Karpas-422 (cell line): ENCODE data around the gene DPYD. TPM values are rescaled to one million over a fixed set of nuclear protein-coding genes. Genes with fewer than 3 reads are reported as not detected.
A peak's percentile ranks its signal among the peaks of the same experiment; 100 is the strongest.

ENCODE experiments used
- DNase-seq: peaks from one replicate; pipeline ENCODE4 v3.0.0-alpha.2; 2015
- H2AFZ ChIP-seq: fragments of 200-600 bp; sonication (generic); 2 replicates; pipeline ENCODE4 v1.6.1; 2014; ENCODE audit warnings: antibody characterized with exemption, low read length, mixed read lengths
- H3K27ac ChIP-seq: fragments of 200-600 bp; sonication (generic); 2 replicates; pipeline ENCODE4 v1.5.1; 2014; ENCODE audit warnings: mild to moderate bottlenecking, low read length, moderate library complexity
- H3K27me3 ChIP-seq: fragments of 200-600 bp; sonication (generic); 2 replicates; pipeline ENCODE4 v1.6.1; 2014; ENCODE audit warnings: low read length, mixed read lengths
- H3K36me3 ChIP-seq: fragments of 200-600 bp; sonication (generic); 2 replicates; pipeline ENCODE4 v1.6.1; 2014; ENCODE audit warnings: low read length, mixed read lengths; ENCODE audit not compliant: insufficient read depth
- H3K4me1 ChIP-seq: fragments of 200-600 bp; sonication (generic); 2 replicates; pipeline ENCODE4 v1.6.1; 2014; ENCODE audit warnings: mild to moderate bottlenecking, low read length, mixed read lengths
- H3K4me2 ChIP-seq: fragments of 200-600 bp; sonication (generic); 2 replicates; pipeline ENCODE4 v1.6.1; 2014; ENCODE audit warnings: low read length, low read depth, mild to moderate bottlenecking; ENCODE audit not compliant: poor library complexity, severe bottlenecking
- H3K4me3 ChIP-seq: fragments of 200-600 bp; sonication (generic); 2 replicates; pipeline ENCODE4 v1.5.1; 2014; ENCODE audit warnings: mild to moderate bottlenecking, antibody characterized with exemption, low read length, mixed read lengths
- H3K79me2 ChIP-seq: fragments of 200-600 bp; sonication (generic); 2 replicates; pipeline ENCODE4 v1.6.1; 2014; ENCODE audit warnings: mild to moderate bottlenecking, low read length, mixed read lengths
- H3K9ac ChIP-seq: fragments of 200-600 bp; sonication (generic); 2 replicates; pipeline ENCODE4 v1.6.0; 2014; ENCODE audit warnings: low read length
- H3K9me2 ChIP-seq: fragments of 200-600 bp; sonication (generic), shearing (Covaris generic); replicated peaks from 2 replicates; pipeline ENCODE4 v1.6.0; 2014; ENCODE audit warnings: mild to moderate bottlenecking, low read length, moderate library complexity; ENCODE audit not compliant: insufficient read depth
- H3K9me3 ChIP-seq: fragments of 300-700, 200-600 bp; sonication (generic); 2 replicates; pipeline ENCODE4 v1.6.1; 2014; ENCODE audit warnings: low read length, mixed read lengths
- H4K20me1 ChIP-seq: fragments of 200-600 bp; sonication (generic); 2 replicates; pipeline ENCODE4 v1.6.1; 2014; ENCODE audit warnings: mild to moderate bottlenecking, antibody characterized with exemption, low read length, low read depth; ENCODE audit not compliant: insufficient read depth
- total RNA-seq: library from RNA; depleted of rRNA; stranded (reverse); fragments of >200 nt; shearing (Covaris generic); gene quantifications from 2 replicates; pipeline ENCODE4 v1.2.3, GENCODE V29; 2014; ENCODE audit warnings: low replicate concordance

The DPYD gene
- total RNA-seq, 1 experiment from 2014 or later: 59.4 TPM

GRCh38 chr1:97144527-97144926 lies 776.3 kb downstream of the DPYD start:
- no peak overlapping the region for H2AFZ ChIP-seq
- H3K9ac ChIP-seq: no peak overlapping the region
- no peak overlapping the region for H3K4me3 ChIP-seq
- H3K36me3 ChIP-seq: no peaks in the 10 kb centered on the region
- H3K4me2 ChIP-seq: no peak overlapping the region
- no peaks in the 10 kb centered on the region for H4K20me1 ChIP-seq
- no peaks in the 10 kb centered on the region for H3K27me3 ChIP-seq
- DNase-seq: no peak
- H3K4me1 ChIP-seq: peaks cover 24% of the 10 kb centered on the region
- H3K9me2 ChIP-seq: no peaks in the 10 kb centered on the region
- no peak overlapping the region for H3K27ac ChIP-seq
- no peaks in the 10 kb centered on the region for H3K79me2 ChIP-seq
- no peaks in the 10 kb centered on the region for H3K9me3 ChIP-seq

- Histone ChIP-seq H3K4me1 (peaks cover 22% of the 10 kb centered on the region), H2AFZ (no peak overlapping the region), H3K9me3 (no peaks in the 10 kb centered on the region), H3K27ac (no peak overlapping the region), H3K9me2 (no peaks in the 10 kb centered on the region), H3K9ac (no peak overlapping the region), H3K27me3 (no peaks in the 10 kb centered on the region), H3K79me2 (no peaks in the 10 kb centered on the region), H3K4me2 (no peak overlapping the region), H3K4me3 (no peak overlapping the region), H3K36me3 (no peaks in the 10 kb centered on the region), H4K20me1 (no peaks in the 10 kb centered on the region)
- DNase-seq: no peak
Observed at GRCh38 chr1:97143236-97143882, 777.5 kb downstream of the DPYD start.

- Histone ChIP-seq H3K4me3 (no peak overlapping the region), H3K4me2 (no peak overlapping the region), H2AFZ (no peak overlapping the region), H3K27me3 (no peaks in the 10 kb centered on the region), H3K36me3 (no peaks in the 10 kb centered on the region), H3K9me3 (no peaks in the 10 kb centered on the region), H3K9ac (no peak overlapping the region), H3K9me2 (no peaks in the 10 kb centered on the region), H4K20me1 (no peaks in the 10 kb centered on the region), H3K4me1 (peaks cover 6% of the 10 kb centered on the region), H3K27ac (no peak overlapping the region), H3K79me2 (no peaks in the 10 kb centered on the region)
- no peak for DNase-seq
Observed at GRCh38 chr1:97140611-97141010, 780.2 kb downstream of the DPYD start.

GRCh38 chr1:97139512-97139911 lies 781.3 kb downstream of the DPYD start:
- no peak for DNase-seq
- no peaks in the 10 kb centered on the region for H3K9me2 ChIP-seq
- H3K79me2 ChIP-seq: no peaks in the 10 kb centered on the region
- H3K9ac ChIP-seq: no peak overlapping the region
- no peaks in the 10 kb centered on the region for H3K9me3 ChIP-seq
- H3K27ac ChIP-seq: no peak overlapping the region
- no peak overlapping the region for H3K4me2 ChIP-seq
- H3K4me3 ChIP-seq: no peak overlapping the region
- H4K20me1 ChIP-seq: no peaks in the 10 kb centered on the region
- H3K27me3 ChIP-seq: no peaks in the 10 kb centered on the region
- H2AFZ ChIP-seq: no peak overlapping the region
- no peaks in the 10 kb centered on the region for H3K36me3 ChIP-seq
- H3K4me1 ChIP-seq: peaks cover 6% of the 10 kb centered on the region

GRCh38 chr1:97138515-97139032 lies 782.3 kb downstream of the DPYD start:
- H3K79me2 ChIP-seq: no peaks in the 10 kb centered on the region
- no peaks in the 10 kb centered on the region for H3K36me3 ChIP-seq
- no peak overlapping the region for H2AFZ ChIP-seq
- H3K9ac ChIP-seq: no peak overlapping the region
- DNase-seq: no peak
- H3K9me2 ChIP-seq: no peaks in the 10 kb centered on the region
- no peaks in the 10 kb centered on the region for H3K9me3 ChIP-seq
- no peak overlapping the region for H3K27ac ChIP-seq
- no peak overlapping the region for H3K4me2 ChIP-seq
- H3K27me3 ChIP-seq: no peaks in the 10 kb centered on the region
- no peak overlapping the region for H3K4me3 ChIP-seq
- peaks cover 6% of the 10 kb centered on the region for H3K4me1 ChIP-seq
- H4K20me1 ChIP-seq: no peaks in the 10 kb centered on the region

- no peaks in the 10 kb centered on the region for H3K9me3 ChIP-seq
- no peaks in the 10 kb centered on the region for H3K36me3 ChIP-seq
- H3K9ac ChIP-seq: no peak overlapping the region
- no peak overlapping the region for H3K4me3 ChIP-seq
- no peak overlapping the region for H2AFZ ChIP-seq
- H3K27ac ChIP-seq: no peak overlapping the region
- no peaks in the 10 kb centered on the region for H3K9me2 ChIP-seq
- H4K20me1 ChIP-seq: no peaks in the 10 kb centered on the region
- peaks cover 6% of the 10 kb centered on the region for H3K4me1 ChIP-seq
- no peaks in the 10 kb centered on the region for H3K27me3 ChIP-seq
- H3K79me2 ChIP-seq: no peaks in the 10 kb centered on the region
- DNase-seq: peak; percentile 64
- H3K4me2 ChIP-seq: no peak overlapping the region
Observed at GRCh38 chr1:97137862-97138514, 782.8 kb downstream of the DPYD start.

GRCh38 chr1:97136996-97137395 lies 783.8 kb downstream of the DPYD start:
- Histone ChIP-seq H4K20me1 (no peaks in the 10 kb centered on the region), H3K27ac (no peak overlapping the region), H3K36me3 (no peaks in the 10 kb centered on the region), H3K9me3 (no peaks in the 10 kb centered on the region), H3K9ac (no peak overlapping the region), H3K4me3 (no peak overlapping the region), H3K27me3 (no peaks in the 10 kb centered on the region), H3K79me2 (no peaks in the 10 kb centered on the region), H3K9me2 (no peaks in the 10 kb centered on the region), H3K4me2 (no peak overlapping the region), H2AFZ (no peak overlapping the region), H3K4me1 (peaks cover 6% of the 10 kb centered on the region)
- DNase-seq: no peak

GRCh38 chr1:97135972-97136371 lies 784.9 kb downstream of the DPYD start:
- no peaks in the 10 kb centered on the region for H4K20me1 ChIP-seq
- no peaks in the 10 kb centered on the region for H3K27me3 ChIP-seq
- no peak overlapping the region for H2AFZ ChIP-seq
- no peak overlapping the region for H3K4me2 ChIP-seq
- no peaks in the 10 kb centered on the region for H3K79me2 ChIP-seq
- H3K9me3 ChIP-seq: no peaks in the 10 kb centered on the region
- no peak for DNase-seq
- H3K9me2 ChIP-seq: no peaks in the 10 kb centered on the region
- no peak overlapping the region for H3K4me3 ChIP-seq
- H3K36me3 ChIP-seq: no peaks in the 10 kb centered on the region
- H3K9ac ChIP-seq: no peak overlapping the region
- H3K4me1 ChIP-seq: peaks cover 6% of the 10 kb centered on the region
- H3K27ac ChIP-seq: no peak overlapping the region
